ENCODE data around the gene REXO5.

DNA sequence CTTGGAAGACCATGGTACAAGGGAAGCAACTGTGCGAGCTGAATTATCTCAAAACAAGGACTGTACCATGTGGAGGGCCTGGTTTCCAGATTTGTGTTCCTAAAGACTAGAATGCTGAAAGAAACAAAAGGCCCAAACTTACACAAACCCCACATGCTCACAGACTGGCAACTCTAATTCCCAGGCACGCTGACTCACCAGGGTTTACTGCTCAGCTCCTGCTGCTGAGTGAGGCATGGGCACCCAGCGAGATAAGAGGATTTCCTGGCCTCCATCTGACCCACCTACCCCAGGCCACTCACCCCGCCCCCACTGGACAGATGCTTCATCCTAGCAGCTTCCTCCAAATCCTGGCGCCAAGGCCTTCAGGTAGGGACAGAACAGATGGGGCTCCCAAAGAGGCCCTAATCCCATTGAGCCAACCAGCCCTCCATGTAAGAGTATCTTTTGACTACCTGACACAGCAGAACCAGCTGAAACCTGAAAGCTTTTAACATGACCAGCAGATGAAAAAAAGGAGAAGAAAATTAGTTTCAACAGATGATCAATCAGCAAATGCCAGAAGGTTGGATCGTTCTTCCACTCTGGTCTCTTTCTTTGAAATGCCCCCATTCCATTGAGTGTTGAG, 59.9 kb downstream of the REXO5 start:
- TF ChIP-seq POLR2A (IDR thresholded peaks at IDR 0.05), result no peak
- TF ChIP-seq, protein P1, sequence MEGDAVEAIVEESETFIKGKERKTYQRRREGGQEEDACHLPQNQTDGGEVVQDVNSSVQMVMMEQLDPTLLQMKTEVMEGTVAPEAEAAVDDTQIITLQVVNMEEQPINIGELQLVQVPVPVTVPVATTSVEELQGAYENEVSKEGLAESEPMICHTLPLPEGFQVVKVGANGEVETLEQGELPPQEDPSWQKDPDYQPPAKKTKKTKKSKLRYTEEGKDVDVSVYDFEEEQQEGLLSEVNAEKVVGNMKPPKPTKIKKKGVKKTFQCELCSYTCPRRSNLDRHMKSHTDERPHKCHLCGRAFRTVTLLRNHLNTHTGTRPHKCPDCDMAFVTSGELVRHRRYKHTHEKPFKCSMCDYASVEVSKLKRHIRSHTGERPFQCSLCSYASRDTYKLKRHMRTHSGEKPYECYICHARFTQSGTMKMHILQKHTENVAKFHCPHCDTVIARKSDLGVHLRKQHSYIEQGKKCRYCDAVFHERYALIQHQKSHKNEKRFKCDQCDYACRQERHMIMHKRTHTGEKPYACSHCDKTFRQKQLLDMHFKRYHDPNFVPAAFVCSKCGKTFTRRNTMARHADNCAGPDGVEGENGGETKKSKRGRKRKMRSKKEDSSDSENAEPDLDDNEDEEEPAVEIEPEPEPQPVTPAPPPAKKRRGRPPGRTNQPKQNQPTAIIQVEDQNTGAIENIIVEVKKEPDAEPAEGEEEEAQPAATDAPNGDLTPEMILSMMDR (IDR thresholded peaks at IDR 0.05), result no peak

Measured in ovary (tissue), 3 donors.